ENCODE data around the gene PALLD.
A peak's percentile ranks its signal among the peaks of the same experiment; 100 is the strongest.

The PALLD gene

DNA sequence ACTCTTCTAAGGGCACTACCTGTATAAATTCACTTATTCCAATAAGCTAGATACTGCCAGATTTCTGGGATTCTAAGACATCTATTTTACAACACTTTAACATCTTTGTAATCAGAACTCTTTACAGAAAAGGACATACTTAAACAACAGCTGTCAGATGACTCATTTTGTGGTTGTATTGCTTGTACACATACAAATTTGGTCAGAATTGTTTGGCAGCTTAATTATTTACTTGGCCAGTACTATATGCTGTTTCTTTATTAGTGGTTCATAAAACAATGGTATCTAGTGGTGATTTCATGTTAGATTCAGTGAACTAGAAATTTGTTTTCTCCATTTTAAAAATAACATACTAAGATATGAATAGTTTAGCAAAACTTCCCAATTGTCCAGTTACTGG lies 27.2 kb downstream of the PALLD start:
- peak; percentile 86 for DNase-seq (ENCODE audit: low read depth)
- H3K4me3 ChIP-seq (ENCODE audit: low read depth, low read length): no peak overlapping the region
- TF ChIP-seq, protein P1, sequence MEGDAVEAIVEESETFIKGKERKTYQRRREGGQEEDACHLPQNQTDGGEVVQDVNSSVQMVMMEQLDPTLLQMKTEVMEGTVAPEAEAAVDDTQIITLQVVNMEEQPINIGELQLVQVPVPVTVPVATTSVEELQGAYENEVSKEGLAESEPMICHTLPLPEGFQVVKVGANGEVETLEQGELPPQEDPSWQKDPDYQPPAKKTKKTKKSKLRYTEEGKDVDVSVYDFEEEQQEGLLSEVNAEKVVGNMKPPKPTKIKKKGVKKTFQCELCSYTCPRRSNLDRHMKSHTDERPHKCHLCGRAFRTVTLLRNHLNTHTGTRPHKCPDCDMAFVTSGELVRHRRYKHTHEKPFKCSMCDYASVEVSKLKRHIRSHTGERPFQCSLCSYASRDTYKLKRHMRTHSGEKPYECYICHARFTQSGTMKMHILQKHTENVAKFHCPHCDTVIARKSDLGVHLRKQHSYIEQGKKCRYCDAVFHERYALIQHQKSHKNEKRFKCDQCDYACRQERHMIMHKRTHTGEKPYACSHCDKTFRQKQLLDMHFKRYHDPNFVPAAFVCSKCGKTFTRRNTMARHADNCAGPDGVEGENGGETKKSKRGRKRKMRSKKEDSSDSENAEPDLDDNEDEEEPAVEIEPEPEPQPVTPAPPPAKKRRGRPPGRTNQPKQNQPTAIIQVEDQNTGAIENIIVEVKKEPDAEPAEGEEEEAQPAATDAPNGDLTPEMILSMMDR (conservative IDR thresholded peaks at IDR 0.05; ENCODE audit: low read depth, low read length): no peak

DNA sequence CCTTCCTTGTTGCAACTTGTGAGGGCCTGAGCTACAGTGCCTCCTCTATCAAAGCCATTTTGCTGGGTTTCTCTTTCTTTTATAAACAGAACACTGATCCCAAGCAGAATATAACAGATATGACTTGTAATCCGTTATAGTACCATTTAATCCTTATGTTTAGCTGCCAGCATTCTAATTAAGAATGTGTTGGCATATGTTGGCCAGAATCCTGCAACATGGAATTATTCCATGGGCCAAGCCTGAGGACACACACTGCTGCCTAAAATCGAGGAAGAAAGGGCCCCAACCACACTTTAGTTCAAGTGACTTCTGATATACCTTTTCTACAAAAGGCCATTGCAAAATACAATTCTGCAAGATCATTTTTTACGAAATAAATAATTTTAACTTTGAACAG lies 28.0 kb downstream of the PALLD start:
- TF ChIP-seq, protein P1 (conservative IDR thresholded peaks at IDR 0.05; ENCODE audit: low read depth, low read length): no peak
- no peak for DNase-seq (ENCODE audit: low read depth)

DNA sequence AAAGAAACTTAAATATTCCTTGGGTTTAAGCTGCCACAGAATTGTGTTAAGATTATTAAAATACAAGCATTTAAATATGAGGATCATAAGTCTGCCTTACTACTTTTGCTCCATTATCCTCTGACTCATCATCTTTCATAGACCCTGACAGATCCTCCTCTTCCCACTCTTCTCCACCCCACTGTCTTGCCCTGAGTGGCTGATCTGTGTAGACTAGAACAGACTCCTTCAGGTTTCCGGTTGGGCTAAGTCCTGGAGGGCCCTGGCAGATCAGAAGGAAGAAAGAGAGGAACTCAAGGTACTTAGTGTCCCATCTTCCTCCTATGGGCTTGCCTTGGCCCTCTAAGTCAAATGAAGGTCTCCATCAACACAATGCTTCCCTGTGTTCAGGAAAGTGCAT lies 30.7 kb downstream of the PALLD start:
- TF ChIP-seq, protein P1 (conservative IDR thresholded peaks at IDR 0.05; ENCODE audit: low read depth, low read length): no peak
- H3K4me3 ChIP-seq (ENCODE audit: low read depth, low read length): no peak overlapping the region
- no peak for DNase-seq (ENCODE audit: low read depth)

More for the DNA sequence above, 28.0 kb downstream of the PALLD start:
- H3K4me3 ChIP-seq (ENCODE audit: low read depth, low read length): no peak overlapping the region

DNA sequence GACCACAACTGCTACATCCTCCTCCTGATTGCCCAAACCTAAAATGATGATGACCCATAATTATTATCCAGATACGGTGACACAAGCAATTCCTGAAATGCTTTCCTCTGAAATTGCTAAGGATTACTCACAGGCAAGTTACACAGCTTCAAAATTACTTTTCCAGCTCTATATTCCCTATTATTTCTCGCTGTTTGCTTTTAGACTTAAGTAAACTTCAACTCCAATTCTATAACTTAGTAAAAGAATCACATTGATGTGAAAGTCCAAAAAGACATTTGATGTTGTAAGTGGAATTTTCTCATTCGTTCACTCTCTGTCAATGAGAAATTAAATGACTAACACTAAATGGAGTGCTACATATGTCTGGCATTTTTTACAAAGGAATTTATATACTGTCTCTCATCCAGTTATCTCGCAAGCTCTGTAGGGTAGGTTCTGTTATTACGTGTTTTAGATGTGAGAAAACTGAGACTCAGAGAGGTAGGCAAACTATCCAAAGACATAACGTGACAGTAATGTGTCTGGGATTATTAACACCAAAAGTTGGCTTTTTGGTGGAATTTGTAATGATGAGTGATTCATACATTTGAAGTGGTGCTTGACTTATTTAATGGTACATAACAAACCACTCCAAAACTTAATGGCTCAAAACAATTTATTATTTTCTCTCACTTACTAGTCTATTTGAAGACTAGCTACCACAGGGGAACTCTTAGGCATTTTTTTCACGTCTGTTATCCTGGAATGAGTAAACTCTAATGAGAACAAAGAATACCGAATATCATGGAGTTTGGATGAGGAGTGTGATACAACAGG lies 31.5 kb downstream of the PALLD start:
- TF ChIP-seq, protein P1 (conservative IDR thresholded peaks at IDR 0.05; ENCODE audit: low read depth, low read length): no peak
- H3K4me3 ChIP-seq (ENCODE audit: low read depth, low read length): no peak overlapping the region
- peak; percentile 63 for DNase-seq (ENCODE audit: low read depth)

DNA sequence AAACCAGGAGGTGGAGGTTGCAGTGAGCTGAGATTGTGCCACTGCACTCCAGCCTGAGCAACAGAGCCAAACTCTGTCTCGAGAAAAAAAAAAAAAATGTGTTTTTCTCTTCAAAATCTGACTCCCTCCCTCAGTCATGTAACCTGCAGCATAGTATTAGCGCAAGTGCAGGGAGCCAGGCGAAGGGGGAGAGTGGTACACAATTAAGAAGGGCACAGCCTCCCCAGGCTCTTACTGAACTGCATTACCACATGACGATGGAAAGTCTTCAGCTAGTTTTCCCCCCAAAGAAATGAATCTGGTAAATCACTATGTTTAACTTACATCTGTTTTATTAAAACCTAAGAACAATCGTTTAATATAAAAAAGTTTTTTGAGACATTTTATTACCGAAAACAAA lies 32.4 kb downstream of the PALLD start:
- TF ChIP-seq, protein P1 (conservative IDR thresholded peaks at IDR 0.05; ENCODE audit: low read depth, low read length): no peak
- DNase-seq (ENCODE audit: low read depth): no peak
- no peak overlapping the region for H3K4me3 ChIP-seq (ENCODE audit: low read depth, low read length)

DNA sequence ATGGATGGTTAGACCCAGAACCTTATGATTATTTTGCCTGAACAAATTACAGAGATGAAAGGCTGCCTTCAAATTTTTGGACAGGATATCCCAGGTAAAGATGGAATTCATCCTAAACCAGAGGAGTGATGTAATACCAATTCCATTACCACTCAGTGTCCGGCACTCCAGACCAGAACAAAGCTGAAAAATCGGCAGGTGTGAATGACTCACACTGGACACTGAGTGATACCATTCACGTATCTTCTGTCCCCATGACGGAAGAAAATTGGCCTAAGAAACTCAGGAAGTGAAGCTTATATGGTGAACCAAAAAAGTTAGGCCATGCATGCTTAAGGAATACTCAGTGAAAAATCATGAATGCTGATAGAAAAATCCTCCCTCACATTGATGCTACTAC lies 34.5 kb downstream of the PALLD start:
- DNase-seq (ENCODE audit: low read depth): no peak
- TF ChIP-seq, protein P1 (conservative IDR thresholded peaks at IDR 0.05; ENCODE audit: low read depth, low read length): no peak
- no peak overlapping the region for H3K4me3 ChIP-seq (ENCODE audit: low read depth, low read length)

DNA sequence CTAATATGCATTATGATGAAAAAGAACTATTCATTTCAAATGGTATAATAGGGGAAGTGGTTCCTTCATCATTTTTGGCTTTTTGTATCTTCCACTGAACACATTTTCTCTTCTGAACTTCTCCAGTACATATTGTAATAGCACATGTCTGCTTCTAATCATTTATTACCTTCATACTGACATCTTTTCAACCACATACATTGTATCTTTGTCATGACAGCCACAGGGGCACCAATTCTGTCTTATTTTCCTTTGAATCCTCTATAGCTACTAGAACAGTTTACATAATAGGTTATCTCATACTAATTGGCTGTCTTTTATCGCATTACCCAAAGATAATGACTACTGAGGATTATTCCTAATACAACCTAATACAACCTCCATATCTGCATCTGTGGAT lies 37.7 kb downstream of the PALLD start:
- DNase-seq (ENCODE audit: low read depth): no peak
- no peak overlapping the region for H3K4me3 ChIP-seq (ENCODE audit: low read depth, low read length)
- TF ChIP-seq, protein P1 (conservative IDR thresholded peaks at IDR 0.05; ENCODE audit: low read depth, low read length): no peak

Measured in choroid plexus epithelial cell (primary cell).